GM12801 (cell line): Measurements from ENCODE around the gene PFKFB2.

Experiments
- TF ChIP-seq, protein P1 (sequence below): IDR thresholded peaks from one replicate; pipeline ENCODE4 v1.5.1; 2011; ENCODE audit warnings: control low read depth; ENCODE audit not compliant: insufficient read length; ENCODE audit errors: extremely low read depth

Gene PFKFB2

DNA sequence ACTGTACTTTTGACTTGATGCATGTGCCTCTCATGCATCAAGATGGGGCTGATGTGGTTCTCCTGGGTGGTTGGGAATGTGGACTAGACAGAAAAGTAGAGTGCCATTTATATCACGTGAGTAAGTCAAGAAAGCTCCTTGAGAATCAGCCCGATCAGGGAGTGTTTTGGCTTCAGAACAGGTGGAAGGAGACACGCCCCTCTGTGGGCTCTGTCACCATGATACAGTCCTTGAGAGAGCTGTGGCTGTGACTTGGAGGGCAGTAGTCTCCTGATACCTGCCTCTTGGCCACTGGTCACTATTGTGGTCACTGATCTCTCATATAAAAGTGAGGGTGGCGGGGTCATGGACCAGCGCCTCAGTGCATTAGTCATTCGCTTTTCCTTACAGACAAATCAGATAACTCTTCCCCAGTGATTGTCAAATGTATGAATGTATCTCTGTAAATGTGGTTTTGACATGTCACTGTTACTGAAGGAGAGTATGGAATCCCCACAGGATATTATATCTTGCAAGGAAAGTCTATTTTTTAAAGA lies 26.7 kb downstream of the PFKFB2 start:
- TF ChIP-seq, protein P1, sequence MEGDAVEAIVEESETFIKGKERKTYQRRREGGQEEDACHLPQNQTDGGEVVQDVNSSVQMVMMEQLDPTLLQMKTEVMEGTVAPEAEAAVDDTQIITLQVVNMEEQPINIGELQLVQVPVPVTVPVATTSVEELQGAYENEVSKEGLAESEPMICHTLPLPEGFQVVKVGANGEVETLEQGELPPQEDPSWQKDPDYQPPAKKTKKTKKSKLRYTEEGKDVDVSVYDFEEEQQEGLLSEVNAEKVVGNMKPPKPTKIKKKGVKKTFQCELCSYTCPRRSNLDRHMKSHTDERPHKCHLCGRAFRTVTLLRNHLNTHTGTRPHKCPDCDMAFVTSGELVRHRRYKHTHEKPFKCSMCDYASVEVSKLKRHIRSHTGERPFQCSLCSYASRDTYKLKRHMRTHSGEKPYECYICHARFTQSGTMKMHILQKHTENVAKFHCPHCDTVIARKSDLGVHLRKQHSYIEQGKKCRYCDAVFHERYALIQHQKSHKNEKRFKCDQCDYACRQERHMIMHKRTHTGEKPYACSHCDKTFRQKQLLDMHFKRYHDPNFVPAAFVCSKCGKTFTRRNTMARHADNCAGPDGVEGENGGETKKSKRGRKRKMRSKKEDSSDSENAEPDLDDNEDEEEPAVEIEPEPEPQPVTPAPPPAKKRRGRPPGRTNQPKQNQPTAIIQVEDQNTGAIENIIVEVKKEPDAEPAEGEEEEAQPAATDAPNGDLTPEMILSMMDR: no peak

DNA sequence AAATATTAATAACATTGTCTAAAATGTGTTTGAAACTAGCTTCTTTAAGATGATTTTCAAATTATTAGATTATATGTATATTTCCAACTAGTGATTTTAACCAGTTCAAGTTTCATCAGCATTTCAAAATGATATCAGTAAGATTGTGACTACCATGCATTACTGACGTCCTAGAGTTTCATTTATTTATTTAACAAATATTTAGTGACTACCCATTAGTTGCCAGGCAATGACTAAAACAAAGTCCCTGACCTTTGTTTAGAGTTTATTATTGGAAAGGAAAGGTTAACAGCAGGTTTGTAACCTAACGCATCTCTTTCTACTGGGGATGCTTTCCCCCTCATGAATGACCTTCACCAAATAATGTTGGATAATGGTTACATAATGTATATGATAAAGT lies 28.0 kb downstream of the PFKFB2 start:
- TF ChIP-seq, protein P1: no peak

DNA sequence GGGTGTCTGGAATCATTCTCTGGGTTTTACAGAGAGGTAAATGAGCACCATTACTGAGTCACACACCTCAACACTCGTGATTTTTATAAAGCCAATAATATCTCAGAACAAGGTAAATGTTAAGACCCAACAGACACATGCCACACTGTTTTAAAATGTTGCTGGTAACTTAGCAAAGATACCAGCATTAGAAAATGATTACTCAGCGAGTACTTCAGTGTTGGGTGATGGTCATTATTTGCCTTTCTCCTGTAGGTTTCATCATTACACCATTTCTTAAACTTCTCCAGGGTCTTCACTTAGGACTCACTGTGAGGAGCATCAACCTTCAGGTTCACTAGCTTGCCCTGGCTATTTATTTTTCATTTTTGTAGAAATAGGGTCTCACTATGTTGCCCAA lies 28.7 kb downstream of the PFKFB2 start:
- TF ChIP-seq, protein P1: no peak

DNA sequence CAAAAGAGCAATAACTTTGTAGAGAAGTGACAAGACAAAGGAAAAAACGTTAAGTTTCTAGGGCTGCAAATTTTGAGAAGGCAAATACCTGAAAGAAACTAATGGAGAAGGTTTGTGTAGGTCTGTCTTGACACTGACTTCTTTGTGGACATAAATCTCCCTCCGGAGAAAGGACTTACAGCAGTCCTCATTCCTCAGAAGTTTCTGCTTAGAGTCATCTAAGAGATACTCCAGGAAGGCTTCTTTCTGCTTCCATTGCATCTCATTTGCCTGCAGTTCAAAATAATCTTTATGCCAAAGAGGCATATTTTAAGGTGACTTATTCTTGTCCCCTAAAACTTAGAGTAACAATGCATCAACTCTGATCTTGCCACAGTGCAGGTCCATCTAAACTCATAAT lies 31.2 kb downstream of the PFKFB2 start:
- TF ChIP-seq, protein P1: no peak

DNA sequence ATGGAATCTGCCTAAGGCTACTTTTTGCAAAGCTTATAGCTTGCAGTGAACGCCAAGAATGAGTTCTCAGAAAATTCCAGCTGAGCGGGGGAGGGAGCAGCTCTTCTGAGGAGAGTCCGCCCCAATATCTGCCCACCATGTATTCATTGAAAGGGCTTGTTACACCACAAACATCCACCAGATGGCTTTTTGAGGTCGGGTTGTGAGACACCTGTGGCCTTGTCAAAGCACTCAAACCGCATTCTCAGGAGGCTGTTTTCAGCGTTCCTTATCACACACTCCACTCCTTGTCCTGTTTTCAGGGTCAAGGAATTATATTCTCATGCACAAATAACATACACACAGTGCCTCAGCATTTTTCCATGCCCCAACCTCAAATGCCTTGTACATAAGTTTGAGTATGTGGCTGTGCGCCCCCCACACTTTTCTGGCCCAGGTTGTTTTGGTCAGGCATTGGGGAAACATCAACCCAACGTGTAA lies 31.7 kb downstream of the PFKFB2 start:
- TF ChIP-seq, protein P1: no peak

DNA sequence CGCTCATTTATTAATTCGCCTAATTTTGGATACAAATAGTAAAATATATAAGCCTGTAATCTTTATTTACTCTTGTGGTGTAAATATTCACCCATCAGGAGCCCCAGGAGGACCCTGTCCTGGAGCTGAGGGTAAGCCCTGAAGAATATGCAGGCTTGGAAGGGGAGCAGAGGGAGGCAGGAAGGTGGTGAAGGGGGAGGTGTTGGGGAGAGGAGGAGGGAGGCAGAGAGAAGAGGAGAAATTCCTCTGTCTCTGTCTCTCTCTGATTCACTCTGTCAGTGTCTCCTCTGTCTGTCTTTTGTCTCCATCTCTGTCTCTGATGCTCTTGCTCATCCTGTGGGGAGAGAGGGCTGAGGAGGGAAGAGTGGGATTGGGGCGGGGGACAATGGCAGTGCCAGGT lies 32.8 kb downstream of the PFKFB2 start:
- TF ChIP-seq, protein P1: no peak

DNA sequence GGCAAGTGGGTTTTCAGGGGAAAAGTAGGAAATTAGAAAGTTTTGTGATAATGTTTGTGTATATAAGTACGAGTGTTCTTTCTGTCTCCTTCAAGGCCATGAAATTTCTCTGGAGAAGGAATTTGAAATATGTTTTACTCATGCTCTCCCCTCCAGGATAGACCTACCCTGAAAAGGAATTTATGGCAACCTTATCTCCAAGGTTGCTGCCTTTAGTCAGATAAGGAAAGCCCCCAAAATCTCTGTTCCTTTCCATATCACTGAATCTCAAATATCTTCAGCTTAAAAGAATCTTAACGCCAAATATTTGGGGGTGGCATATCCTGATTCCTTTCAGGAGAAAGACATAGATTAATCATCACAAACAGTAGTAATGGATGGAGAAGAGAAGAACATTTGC lies 35.1 kb downstream of the PFKFB2 start:
- TF ChIP-seq, protein P1: no peak
